Liver (tissue), 3 donors: ENCODE results near the gene DPYSL4.

Experiments used
- EGR1 ChIP-seq, 2 donors: IDR thresholded peaks; 2 replicates each; pipeline ENCODE4 v1.6.1; 2016 to 2018; ENCODE audit warnings: antibody characterized with exemption in 2 of 2, low read depth in 2 of 2
- FOXA1 ChIP-seq: IDR thresholded peaks from 2 replicates; pipeline ENCODE4 v1.6.1; 2016; ENCODE audit warnings: antibody characterized with exemption
- HNF4A ChIP-seq, 2 donors: conservative IDR thresholded peaks; 2 replicates each; pipeline ENCODE4 v1.6.1; 2016; ENCODE audit warnings: antibody characterized with exemption in 2 of 2, mild to moderate bottlenecking in 2 of 2
- HNF4G ChIP-seq: IDR thresholded peaks from 2 replicates; pipeline ENCODE4 v1.6.1; 2016; ENCODE audit warnings: antibody characterized with exemption
- JUND ChIP-seq, 2 donors: IDR thresholded peaks; 2 replicates each; pipeline ENCODE4 v1.6.1; 2016; ENCODE audit warnings: antibody characterized with exemption in 2 of 2
- RAD21 ChIP-seq, 2 donors: IDR thresholded peaks; 2 replicates each; pipeline ENCODE4 v1.6.1; 2016; ENCODE audit warnings: antibody characterized with exemption in 2 of 2, mild to moderate bottlenecking in 2 of 2
- RXRA ChIP-seq, 2 donors: IDR thresholded peaks; 2 replicates each; pipeline ENCODE4 v1.6.1; 2017 to 2018; ENCODE audit warnings: antibody characterized with exemption in 2 of 2, mild to moderate bottlenecking in 1 of 2
- YY1 ChIP-seq: IDR thresholded peaks from 2 replicates; pipeline ENCODE4 v1.6.1; 2016; ENCODE audit warnings: antibody characterized with exemption, mild to moderate bottlenecking
- TF ChIP-seq, protein P1 (sequence below): fragments of 150-350 bp; IDR thresholded peaks from 2 replicates; pipeline ENCODE4 v1.5.1; 2017; ENCODE audit warnings: improper control_type of control experiment, low read depth, low read length; ENCODE audit not compliant: missing input control
- TF ChIP-seq, protein P2 (sequence below): IDR thresholded peaks from 2 replicates; pipeline ENCODE4 v1.6.1; 2016; ENCODE audit warnings: antibody characterized with exemption, mild to moderate bottlenecking
- TF ChIP-seq, protein P3 (sequence below): IDR thresholded peaks from 2 replicates; pipeline ENCODE4 v1.6.1; 2016; ENCODE audit warnings: antibody characterized with exemption
- TF ChIP-seq, protein P4 (sequence below): IDR thresholded peaks from 2 replicates; pipeline ENCODE4 v1.6.1; 2016; ENCODE audit warnings: antibody characterized with exemption
- donor health status: healthy.
- donor health status: healthy.

DNA sequence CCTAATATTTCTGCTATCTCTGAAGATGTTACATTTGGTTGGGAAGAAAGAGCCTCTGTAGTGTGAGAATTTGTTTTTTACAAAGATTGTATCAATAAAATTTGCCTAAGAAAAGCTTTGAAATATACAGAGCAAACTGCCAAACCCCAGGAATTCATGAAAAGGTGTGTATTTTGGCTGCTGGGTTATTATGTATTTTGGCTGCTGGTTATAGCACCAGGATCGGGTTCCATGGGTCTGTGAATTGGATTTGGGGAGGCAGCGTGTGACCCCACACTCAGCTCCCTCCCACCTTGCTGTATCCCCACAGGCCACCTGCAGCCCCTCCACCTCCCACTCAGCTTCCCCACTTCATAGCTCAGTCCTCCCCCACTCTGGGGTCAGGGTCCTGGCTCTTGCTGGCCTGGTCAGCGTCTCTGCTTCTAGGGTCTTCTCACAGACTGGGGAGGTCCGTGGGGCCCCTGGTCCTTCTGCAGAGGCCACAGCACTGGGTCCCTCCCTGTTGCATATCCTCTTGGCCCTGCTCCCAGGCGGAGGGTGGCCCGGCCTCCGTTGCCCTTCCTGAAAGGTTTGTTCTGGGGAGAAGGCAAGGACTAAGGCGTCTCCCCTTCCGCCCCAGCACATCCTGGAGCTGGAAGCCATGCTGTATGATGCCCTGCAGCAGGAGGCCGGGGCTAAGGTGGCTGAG is 24.0 kb upstream of the DPYSL4 start:
- TF ChIP-seq, protein P1, sequence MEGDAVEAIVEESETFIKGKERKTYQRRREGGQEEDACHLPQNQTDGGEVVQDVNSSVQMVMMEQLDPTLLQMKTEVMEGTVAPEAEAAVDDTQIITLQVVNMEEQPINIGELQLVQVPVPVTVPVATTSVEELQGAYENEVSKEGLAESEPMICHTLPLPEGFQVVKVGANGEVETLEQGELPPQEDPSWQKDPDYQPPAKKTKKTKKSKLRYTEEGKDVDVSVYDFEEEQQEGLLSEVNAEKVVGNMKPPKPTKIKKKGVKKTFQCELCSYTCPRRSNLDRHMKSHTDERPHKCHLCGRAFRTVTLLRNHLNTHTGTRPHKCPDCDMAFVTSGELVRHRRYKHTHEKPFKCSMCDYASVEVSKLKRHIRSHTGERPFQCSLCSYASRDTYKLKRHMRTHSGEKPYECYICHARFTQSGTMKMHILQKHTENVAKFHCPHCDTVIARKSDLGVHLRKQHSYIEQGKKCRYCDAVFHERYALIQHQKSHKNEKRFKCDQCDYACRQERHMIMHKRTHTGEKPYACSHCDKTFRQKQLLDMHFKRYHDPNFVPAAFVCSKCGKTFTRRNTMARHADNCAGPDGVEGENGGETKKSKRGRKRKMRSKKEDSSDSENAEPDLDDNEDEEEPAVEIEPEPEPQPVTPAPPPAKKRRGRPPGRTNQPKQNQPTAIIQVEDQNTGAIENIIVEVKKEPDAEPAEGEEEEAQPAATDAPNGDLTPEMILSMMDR, result no peak
- TF ChIP-seq JUND (IDR thresholded peaks at IDR 0.05), result no peak
- no peak for TF ChIP-seq HNF4A (conservative IDR thresholded peaks at IDR 0.05)
- TF ChIP-seq, protein P2, sequence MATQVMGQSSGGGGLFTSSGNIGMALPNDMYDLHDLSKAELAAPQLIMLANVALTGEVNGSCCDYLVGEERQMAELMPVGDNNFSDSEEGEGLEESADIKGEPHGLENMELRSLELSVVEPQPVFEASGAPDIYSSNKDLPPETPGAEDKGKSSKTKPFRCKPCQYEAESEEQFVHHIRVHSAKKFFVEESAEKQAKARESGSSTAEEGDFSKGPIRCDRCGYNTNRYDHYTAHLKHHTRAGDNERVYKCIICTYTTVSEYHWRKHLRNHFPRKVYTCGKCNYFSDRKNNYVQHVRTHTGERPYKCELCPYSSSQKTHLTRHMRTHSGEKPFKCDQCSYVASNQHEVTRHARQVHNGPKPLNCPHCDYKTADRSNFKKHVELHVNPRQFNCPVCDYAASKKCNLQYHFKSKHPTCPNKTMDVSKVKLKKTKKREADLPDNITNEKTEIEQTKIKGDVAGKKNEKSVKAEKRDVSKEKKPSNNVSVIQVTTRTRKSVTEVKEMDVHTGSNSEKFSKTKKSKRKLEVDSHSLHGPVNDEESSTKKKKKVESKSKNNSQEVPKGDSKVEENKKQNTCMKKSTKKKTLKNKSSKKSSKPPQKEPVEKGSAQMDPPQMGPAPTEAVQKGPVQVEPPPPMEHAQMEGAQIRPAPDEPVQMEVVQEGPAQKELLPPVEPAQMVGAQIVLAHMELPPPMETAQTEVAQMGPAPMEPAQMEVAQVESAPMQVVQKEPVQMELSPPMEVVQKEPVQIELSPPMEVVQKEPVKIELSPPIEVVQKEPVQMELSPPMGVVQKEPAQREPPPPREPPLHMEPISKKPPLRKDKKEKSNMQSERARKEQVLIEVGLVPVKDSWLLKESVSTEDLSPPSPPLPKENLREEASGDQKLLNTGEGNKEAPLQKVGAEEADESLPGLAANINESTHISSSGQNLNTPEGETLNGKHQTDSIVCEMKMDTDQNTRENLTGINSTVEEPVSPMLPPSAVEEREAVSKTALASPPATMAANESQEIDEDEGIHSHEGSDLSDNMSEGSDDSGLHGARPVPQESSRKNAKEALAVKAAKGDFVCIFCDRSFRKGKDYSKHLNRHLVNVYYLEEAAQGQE, result no peak
- TF ChIP-seq YY1, result no peak
- no peak for TF ChIP-seq EGR1 (IDR thresholded peaks at IDR 0.05; ENCODE audit: low read depth in 2 of 2)
- TF ChIP-seq, protein P3, sequence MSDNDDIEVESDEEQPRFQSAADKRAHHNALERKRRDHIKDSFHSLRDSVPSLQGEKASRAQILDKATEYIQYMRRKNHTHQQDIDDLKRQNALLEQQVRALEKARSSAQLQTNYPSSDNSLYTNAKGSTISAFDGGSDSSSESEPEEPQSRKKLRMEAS, result no peak
- no peak for TF ChIP-seq FOXA1
- no peak for TF ChIP-seq RXRA (IDR thresholded peaks at IDR 0.05)
- TF ChIP-seq RAD21 (IDR thresholded peaks at IDR 0.05), result no peak
- TF ChIP-seq, protein P4, sequence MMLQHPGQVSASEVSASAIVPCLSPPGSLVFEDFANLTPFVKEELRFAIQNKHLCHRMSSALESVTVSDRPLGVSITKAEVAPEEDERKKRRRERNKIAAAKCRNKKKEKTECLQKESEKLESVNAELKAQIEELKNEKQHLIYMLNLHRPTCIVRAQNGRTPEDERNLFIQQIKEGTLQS, result no peak
- TF ChIP-seq HNF4G, result no peak
